HG03108 (cell line): Measurements from ENCODE around the gene OSTC.
A peak's percentile ranks its signal among the peaks of the same experiment; 100 is the strongest.

Source experiments
- ATAC-seq: cut with Tn5 transposase; IDR thresholded peaks from one replicate; pipeline ENCODE4 v1.9.1; 2021; ENCODE audit warnings: moderate library complexity; ENCODE audit not compliant: unreplicated experiment

The OSTC gene

DNA sequence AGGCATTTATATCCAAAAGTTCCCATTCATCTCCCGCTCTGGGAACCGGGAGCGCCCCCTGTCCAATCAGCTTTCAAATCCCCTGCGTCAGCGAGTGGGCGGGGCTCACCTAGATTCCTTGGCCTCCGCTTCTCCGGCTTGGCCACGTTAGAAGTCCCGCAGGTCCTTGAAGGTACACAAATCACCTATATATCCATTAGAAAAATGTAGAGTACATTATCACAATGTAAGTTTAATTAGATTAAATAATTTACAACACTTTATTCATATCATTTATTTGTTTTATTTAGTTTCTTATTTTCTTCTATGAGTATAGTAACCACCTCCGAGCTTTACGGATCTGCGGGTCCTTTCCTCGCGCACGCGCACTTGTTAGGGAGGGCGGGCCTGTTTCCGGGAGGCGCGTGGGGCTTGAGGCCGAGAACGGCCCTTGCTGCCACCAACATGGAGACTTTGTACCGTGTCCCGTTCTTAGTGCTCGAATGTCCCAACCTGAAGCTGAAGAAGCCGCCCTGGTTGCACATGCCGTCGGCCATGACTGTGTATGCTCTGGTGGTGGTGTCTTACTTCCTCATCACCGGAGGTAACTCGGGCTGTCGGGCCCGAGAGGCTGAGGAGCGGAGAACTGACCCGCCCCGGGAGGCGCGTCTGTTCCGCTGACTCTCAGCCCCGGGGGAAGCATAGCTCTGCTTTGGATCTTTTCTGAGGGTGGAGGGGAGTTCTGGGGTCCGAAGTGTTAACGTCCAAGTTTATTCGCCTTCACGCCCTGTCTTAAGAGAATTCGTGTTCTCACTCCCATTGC lies at the start of gene OSTC:
TSS of gene OSTC (plus strand) at position 388 of the 802 bp plus-strand sequence. CDS start at position 445, 57 bp downstream.
- peak; percentile 93 for ATAC-seq

DNA sequence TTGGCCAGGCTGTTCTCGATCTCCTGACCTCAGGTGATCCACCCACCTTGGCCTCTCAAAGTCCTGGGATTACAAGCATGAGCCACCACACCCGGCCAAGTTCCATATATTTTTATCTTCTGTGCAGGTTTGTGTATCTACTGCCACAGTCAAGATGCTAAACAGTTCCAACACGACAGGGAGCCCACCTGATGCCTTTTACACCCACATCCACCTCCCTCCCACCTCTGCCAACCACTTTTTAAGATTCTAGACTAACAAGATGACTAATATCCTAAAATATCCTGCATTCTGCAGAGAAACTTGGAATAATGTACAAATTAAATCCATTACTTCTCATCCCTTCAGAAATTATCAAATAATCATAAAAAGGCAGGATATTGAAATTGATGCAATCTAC lies 49.3 kb upstream of the OSTC start:
- no peak for ATAC-seq

DNA sequence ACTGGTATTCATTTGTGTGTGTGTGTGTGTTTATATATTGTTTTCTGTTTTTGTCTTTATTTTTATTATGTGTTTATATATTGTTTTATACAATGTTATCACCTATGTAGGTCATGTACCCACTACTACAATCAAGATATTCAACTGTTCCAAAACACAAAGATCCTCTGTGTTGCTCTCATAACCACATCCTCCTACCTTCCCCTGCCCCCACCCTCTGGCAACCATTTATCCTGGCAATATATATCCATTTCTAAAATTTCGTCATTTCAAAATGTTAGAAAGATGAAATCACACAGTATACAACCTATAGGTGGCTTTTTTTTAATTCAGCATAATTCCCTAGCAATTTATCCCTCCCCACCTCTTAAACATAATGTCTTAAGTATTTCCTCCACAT lies 48.9 kb upstream of the OSTC start:
- no peak for ATAC-seq

DNA sequence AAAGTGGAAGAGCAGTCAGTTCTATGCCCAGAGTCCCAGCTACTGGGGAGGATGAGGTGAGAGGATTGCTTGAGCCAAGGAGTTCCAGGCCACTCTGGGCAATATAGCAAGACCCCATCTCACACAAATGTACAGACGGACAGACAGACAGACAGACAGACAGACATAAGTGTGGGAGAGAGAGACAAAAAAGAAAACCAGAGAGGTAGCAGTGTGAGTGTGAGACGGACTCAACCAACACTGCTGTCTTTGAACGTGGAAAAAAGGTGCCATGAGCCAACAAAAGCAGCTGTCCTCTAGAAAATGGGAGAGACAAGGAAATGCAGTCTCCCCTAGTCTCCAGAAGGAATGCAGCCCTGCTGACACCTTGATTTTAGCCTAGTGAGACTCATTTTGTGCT lies 48.2 kb upstream of the OSTC start:
- ATAC-seq: no peak

DNA sequence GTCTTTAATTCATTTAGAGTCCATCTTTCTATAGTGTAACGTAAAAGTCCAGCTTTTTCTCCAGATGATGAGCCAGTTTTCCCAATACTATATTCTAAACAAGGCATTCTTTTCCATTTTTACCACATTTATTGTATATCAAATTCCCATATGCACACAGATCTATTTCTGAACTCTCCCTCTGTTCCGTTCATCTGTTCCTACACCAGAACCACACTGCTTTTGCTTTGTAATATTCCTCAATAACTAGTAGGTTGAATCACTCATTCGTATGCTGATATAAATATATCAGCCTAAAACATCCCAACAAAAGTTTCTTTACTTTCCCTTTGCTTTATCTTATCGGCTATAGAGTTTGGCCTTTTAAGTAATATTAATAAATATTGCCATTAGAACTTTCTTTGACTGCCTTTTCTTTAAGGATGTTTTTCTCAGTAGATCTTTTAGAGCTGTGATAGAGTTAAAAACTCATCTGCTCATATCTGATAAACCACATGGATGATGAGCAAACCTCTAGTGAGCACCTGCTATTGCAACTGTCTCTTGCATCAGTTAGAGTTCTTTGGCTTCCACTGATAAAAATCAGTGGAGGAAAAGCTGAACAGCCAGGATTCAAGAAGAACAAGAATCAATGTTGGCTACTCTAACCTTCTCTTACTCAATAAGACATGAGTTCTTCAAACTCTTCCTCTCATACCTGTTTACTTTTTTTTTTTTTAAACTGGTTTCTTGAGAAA lies 43.2 kb upstream of the OSTC start:
- ATAC-seq: no peak

DNA sequence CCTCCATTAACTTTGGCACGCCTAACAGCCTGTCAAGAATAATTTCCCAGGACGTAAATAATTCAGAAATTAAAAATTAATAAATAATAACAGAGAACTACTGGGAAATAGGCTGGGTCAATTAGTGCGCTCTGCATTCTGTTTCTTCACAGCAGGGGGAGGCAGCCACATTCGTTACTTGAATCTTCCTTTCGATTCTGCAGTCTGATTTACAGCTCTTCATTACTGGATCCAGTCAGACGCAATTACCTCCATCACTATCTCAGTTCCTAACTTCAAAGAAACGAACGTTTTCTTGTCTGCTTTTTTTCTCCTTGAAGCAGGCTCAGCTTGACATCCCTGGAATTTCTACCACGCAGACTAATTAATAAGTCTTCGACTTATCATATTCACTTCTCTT lies 39.0 kb upstream of the OSTC start:
- no peak for ATAC-seq

DNA sequence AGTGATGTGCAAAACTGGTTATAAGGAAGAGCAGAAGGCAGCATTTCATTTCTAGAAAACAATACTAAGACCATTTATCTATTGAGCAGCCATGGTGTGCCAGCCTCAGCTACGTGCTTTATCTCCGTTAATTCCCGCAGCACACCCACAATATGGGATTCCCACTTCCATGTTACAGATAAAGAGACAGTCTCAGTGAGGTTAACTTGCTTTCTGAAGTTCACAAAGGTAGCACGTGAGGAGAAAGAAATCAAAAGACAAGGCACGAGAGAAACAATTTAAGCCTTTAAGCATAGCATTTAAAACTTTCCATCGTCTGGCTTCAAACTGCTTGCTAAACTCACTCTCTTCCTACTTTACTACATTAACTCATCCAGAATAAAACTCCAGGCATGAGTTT lies 38.0 kb upstream of the OSTC start:
- ATAC-seq: no peak

DNA sequence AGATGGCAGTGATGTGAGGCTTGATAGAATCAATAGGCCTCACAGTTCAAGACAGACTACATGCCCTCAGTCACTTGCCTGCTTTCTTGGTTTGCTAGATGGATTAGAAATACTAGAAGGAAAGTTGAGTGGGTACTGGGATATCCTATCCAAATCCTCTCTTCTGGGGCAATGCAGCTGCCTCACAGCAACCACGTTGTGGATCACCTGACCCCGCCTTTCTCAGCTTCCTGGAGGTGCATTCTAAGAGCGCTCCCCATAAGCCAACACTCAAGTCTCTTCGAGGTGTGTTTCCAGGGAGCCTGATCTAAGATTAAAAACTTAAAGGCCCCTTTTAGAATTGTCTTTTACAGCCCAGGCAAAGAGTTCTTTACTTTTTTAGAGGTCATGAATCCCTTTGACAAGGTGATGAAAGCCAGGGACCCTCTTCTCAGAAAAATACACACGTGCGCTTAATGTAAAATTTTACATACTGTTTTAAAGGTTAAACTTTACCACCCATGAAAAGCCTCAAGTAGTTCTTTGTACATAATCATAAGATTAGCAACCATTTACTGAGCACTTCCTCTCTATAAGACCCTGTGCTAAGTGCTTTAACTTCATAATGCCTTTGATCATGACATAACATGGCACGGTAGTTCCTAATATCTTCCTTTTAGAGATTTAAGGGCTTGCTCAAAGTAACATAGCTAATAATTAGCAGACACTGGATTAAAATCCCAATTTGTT lies 30.9 kb upstream of the OSTC start:
- no peak for ATAC-seq

DNA sequence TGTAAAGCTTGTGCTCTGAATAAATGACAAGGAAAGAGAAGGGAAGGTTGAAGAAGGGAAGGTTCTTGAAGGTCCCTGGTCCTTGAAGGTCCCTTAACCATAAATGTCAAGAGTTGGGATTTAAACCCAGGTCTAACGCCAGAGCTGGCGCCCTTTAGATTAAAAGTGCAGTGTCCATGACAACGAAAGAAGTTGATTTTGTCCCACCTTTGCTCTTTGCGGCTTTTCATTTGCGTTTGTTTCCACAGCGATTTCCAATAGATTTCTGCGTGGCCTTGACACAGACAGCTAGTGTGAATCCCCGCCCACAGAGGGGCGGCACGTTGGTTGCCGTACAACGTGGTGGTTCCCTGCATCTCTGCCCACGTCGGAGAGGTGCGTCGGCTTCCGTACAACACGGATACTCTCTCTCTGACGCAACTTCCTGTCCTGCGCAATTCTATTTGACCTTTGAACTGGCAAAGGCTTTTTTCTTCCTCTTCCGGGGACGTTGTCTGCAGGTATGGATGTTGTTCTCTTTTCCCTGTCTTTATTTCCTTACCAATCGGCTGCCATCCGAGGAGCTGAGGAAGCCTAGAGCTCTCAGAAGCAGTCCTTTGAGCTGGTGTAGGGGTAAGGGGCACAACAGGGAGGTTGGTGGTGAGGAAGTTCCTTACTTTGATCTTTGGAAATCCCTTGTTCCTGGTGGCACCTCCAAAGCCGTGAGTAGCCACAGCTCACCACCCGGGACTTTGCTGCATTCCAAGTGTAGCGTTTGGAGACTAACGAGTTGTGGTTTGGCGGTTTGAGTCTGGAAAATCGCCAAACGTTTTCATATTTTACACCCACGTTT lies 30.1 kb upstream of the OSTC start, which contains the start of gene RPL34:
TSS of gene RPL34 (plus strand) at position 476 of the 832 bp plus-strand sequence. CDS start 1,384 bp downstream, outside the sequence.
- ATAC-seq: peak; percentile 100

DNA sequence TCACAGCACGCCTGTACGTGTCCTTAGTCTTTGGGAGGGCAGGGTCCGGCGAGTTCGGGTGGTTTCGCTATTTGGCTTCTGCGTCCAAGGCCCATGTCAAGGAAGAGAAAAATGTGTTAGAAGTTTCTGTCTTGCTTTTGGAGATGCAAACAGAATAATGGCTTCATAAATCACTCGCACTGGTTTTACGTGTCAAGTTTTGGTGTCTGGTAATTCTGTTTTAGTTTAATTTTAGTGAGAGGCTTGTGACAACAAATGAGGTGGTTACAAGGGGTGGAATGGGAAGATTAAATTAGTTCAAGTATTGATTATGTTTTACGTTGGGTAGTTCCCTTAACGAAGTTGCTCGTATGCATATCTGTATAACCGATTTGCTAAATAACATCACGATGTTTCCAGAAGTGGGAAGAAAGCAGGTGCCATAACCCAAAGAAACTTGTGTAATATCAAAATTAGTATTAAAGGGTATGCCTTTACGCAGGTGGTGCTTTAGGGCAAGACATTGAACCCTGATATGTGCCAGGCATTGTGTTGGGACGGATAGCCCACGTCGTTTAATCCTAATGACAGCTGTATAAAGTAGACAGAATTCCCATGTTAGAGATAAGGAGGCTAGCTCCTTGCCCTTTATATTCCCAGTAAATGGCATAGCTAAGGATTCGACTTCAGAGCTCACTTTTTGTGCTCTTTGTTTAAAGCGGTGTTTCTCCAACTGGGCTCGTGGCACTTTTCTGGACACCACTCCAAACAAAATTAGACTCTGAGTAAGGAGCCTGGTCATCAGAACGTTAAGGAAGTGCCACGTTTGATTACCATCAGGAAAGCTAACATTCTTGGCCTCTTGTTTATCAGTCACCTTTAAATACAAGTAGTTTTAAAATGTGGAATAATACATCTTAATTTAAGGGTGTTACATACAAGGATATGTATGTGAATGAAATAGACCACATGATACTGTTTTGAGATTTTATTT lies 29.2 kb upstream of the OSTC start:
- ATAC-seq: no peak

DNA sequence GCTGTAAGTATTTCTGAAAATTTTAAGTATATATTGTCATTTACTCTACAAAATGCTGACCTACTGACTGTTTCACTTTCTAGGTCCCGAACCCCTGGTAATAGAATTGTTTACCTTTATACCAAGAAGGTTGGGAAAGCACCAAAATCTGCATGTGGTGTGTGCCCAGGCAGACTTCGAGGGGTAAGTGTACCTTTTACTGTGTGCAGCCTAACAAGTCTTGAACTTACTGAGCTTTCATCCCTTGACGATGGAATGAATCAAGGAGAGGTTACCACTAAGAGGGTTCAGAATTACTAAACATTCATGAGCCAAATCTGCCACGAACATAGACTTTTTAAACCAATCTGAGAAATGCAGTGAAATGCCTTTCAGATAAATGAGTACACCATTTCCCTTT lies 28.4 kb upstream of the OSTC start:
- no peak for ATAC-seq

DNA sequence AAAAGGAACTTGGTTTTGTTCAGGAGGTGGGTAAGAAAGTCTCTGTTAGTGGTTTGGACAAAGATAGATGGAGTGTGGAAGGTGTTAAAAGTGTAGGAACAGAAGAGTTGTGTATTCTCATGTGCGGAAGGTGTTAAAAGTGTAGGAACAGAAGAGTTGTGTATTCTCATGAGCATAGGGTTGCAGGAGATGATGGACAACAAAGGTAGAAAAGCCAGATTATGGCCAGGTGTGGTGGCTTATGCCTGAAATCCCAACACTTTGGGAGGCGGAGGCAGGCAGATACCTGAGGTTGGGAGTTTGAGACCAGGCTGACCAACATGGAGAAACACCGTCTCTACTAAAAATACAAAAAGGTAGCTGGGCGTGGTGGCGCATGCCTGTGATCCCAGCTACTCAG lies 27.6 kb upstream of the OSTC start:
- ATAC-seq: no peak

DNA sequence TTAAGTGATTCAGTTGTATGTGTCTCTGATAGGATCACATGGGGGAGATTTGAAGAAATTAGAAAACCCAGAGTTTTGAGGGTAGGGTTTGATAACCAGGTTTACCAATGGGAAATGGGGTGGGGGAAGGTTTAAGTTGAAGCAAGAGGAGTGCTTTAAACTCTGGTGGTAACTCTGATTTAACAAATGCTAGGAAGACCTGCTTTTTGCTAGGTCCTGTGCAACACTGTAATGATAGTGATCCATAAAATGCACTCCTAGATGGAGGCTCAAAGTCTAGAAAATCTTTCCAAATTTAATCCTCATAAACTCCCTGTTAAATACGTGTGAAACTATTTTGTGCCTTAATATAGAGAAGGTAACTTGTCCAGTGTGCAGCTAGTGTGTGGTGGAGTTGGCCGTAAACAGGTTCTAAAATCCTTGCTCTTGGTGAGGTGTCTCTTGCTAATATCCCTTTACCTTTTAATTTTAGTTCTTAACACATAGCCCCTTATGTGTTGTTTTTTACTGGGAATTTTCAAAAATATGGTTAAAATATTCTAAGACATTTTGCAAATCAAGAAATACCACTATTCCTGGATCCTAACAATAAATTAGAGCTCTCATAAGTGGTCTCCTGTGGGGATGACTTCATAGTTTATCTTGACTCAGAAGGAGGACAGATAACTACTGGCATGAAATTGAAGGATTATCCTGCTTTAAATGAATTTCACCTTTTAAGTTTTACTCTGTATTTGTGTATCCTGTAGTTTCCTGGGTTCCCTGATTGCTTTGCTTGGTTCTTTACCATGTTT lies 25.9 kb upstream of the OSTC start:
- no peak for ATAC-seq

DNA sequence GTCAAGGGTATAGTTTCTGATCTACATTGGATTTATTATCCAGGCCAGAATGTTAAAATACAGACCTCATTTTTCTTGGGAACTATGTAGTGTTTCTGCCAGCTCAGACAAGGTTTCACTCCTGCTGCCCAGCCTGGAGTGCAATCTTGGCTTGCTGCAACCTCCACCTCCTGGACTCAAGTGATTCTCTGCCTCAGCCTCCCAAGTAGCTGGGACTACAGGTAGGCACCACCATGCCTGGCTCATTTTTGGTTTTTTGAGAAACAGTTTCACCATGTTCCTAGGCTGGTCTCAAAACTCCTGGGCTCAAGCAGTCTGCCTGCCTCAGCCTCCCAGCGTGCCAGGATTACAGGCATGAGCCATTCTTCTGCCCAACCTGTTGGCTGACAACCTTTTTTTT lies 24.3 kb upstream of the OSTC start:
- ATAC-seq: no peak

DNA sequence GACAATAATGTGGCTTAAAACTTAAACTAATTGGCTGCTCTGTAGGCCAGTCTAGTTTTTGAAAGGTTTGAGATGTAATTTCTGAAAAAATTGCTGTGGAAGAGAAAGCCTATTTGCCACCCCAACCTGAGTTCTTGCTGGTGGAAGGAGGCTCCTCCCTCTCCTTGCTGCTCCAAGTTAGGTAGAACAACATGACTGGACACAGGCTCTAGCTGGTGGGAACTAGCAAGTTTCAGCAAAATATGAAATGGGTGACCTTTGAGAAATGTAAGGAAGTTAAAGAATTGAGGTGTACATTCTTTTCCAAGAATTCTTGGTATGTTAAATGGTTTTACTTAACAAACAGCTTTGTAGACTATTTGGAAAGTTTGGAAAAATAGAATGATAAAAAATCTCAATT lies 22.0 kb upstream of the OSTC start:
- no peak for ATAC-seq

DNA sequence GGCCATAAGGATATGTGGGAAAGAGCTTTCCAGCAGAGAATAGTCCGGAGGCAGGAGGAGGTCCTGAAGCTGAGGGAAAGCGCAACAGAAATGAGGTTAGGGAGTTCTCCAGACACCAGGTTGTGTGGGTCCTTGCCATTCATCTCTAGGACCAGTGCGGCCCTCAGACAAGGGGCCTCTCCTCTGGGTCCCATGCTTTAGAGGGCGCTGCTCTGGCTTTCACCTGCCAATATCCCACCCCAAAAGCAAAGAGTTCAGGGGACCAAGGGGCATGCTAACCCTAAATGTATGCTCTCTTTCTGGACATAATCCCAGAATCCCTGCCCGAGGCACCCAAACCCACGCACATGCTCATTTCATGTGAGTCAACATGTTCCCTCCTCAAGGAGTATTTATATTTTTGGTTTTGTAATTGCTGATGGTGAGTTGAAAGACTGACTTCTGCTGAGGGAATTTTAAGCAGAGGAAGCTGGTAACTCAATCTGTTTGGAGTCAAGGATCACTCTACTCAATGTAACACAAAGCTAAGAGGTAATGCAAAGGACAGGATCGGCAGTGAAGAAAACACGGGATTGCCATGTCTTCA lies 15.2 kb upstream of the OSTC start:
- no peak for ATAC-seq

DNA sequence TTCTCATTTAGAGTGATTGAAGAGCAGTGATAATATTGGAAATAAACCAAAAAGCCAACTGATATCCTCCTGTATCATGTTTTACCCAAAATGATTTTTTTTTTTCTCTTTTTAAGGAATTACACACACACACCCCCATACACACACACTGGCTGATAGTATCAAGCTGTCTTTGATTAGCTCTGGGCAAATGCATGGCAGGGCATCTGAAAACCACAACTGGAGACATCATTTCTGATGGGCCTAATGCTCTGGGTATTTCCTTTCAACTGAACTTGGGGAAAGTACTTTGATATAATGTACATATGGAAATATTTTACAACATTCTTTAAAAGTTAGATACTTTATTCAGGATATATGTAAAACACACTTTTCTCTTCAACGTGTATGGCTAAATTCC lies 14.2 kb upstream of the OSTC start:
- ATAC-seq: no peak

DNA sequence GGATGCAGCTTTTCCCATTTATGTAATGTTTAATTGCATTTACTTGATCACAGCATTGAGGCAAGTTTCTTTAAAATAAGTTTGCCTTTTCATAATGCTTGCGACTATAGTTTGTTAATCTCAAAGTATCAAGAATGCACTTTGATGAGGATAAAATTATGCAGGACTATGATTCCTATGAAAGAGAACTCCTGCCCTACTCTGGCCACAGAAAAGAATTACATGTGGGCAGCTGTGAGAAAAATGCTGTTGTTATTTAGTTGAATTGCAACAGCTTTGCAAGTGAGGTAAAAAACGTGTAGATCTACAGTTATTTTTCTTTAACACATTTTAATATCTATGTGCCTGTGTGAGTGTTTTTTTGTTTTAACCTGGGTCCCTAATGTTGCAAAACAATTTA lies 12.5 kb upstream of the OSTC start:
- no peak for ATAC-seq
